A549 (cell line): ENCODE results near the gene PCNX3. TPM values are rescaled to one million over a fixed set of nuclear protein-coding genes. Genes with fewer than 3 reads are reported as not detected.

Experiments used
- ATAC-seq, 2 experiments: fragments of 200-7000 bp in 1 of 2; fragments of >200 bp in 1 of 2; cut with Nextera tagmentation in 1 of 2; cut with Tn5 transposase in 1 of 2; 3 replicates each; pipeline versions ENCODE4 v1.8.0 to v1.9.1; 2018 to 2020; ENCODE audit warnings: mild to moderate bottlenecking in 1 of 2, moderate library complexity in 1 of 2
- CTCF ChIA-PET: fragments of 300-600 bp; sonication (Branson Sonifier 250); formaldehyde crosslinking; extraction: SDS; loops from one replicate; lab custom pipeline; 2021; ENCODE audit warnings: antibody characterized with exemption, inconsistent platforms; lab: Yijun Ruan, JAX
- POLR2A ChIA-PET: fragments of 350-600 bp; formaldehyde crosslinking; extraction: SDS; loops from one replicate; lab custom pipeline; 2021; ENCODE audit warnings: antibody characterized with exemption, inconsistent platforms; lab: Yijun Ruan, JAX
- DNase-seq, 2 experiments: peaks; one replicate each; pipeline versions ENCODE4 v3.0.0 to v3.0.0-alpha.2; 2011 to 2016; ENCODE audit warnings: low read depth in 1 of 2, low spot score in 1 of 2
- FAIRE-seq: peaks from 2 replicates; lab custom pipeline; 2011; peaks lifted over from hg19 to GRCh38; lab: Jason Lieb, UNC
- H3K27ac ChIP-seq, 2 experiments: fragments of >200 bp; sonication (Bioruptor Twin); formaldehyde crosslinking; 3 replicates each; pipeline ENCODE4 v1.5.1; 2016 to 2017
- H3K4me1 ChIP-seq: fragments of >200 bp; sonication (Bioruptor Twin); formaldehyde crosslinking; 3 replicates; pipeline ENCODE4 v1.6.1; 2016
- H3K4me2 ChIP-seq: fragments of >200 bp; sonication (Bioruptor Twin); formaldehyde crosslinking; 3 replicates; pipeline ENCODE4 v1.6.1; 2016
- H3K4me3 ChIP-seq: fragments of >200 bp; sonication (Bioruptor Twin); formaldehyde crosslinking; 3 replicates; pipeline ENCODE4 v1.5.1; 2016
- H3K9me3 ChIP-seq: fragments of >200 bp; sonication (Bioruptor Twin); formaldehyde crosslinking; 3 replicates; pipeline ENCODE4 v1.6.1; 2016
- EHMT2 ChIP-seq: fragments of 200-600 bp; sonication (generic); IDR thresholded peaks from 2 replicates; pipeline ENCODE4 v1.6.1; 2016; ENCODE audit warnings: antibody characterized with exemption, low read depth, mild to moderate bottlenecking, moderate library complexity
- ELK1 ChIP-seq: fragments of 150-350 bp; IDR thresholded peaks from 2 replicates; pipeline ENCODE4 v1.6.1; 2014; ENCODE audit warnings: low read depth, mild to moderate bottlenecking, low read length
- ESRRA ChIP-seq: fragments of 150-350 bp; IDR thresholded peaks from 2 replicates; pipeline ENCODE4 v1.6.1; 2014; ENCODE audit warnings: mild to moderate bottlenecking, low read length, borderline replicate concordance
- FOXS1 ChIP-seq: fragments of 250-450 bp; sonication (Bioruptor Pico); IDR thresholded peaks from 2 replicates; pipeline ENCODE4 v1.5.0; 2020; ENCODE audit warnings: mild to moderate bottlenecking, moderate library complexity
- HDAC2 ChIP-seq: fragments of 200-600 bp; sonication (generic); IDR thresholded peaks from 2 replicates; pipeline ENCODE4 v1.6.1; 2016
- HOXA7 ChIP-seq: fragments of 250-450 bp; sonication (Bioruptor Pico); IDR thresholded peaks from 2 replicates; pipeline ENCODE4 v1.5.0; 2020; ENCODE audit warnings: mild to moderate bottlenecking, moderate library complexity
- HOXB5 ChIP-seq: fragments of 250-450 bp; sonication (Bioruptor Pico); IDR thresholded peaks from 2 replicates; pipeline ENCODE4 v1.5.0; 2020; ENCODE audit warnings: mild to moderate bottlenecking, moderate library complexity
- KDM1A ChIP-seq: fragments of 200-600 bp; sonication (generic); IDR thresholded peaks from 2 replicates; pipeline ENCODE4 v1.6.1; 2016; ENCODE audit warnings: low read depth, mild to moderate bottlenecking
- KDM5A ChIP-seq: fragments of 200-600 bp; sonication (generic); IDR thresholded peaks from 2 replicates; pipeline ENCODE4 v1.6.1; 2016; ENCODE audit warnings: antibody characterized with exemption, mild to moderate bottlenecking
- MAFK ChIP-seq: fragments of 450-650 bp; IDR thresholded peaks from 2 replicates; pipeline ENCODE4 v1.6.1; 2014; ENCODE audit not compliant: partially characterized antibody
- MAZ ChIP-seq: fragments of 150-350 bp; IDR thresholded peaks from 2 replicates; pipeline ENCODE4 v1.6.1; 2014; ENCODE audit warnings: antibody characterized with exemption, low read depth, low read length, borderline replicate concordance
- POLR2A ChIP-seq: IDR thresholded peaks from 2 replicates; pipeline ENCODE4 v1.6.1; 2012; ENCODE audit warnings: mild to moderate bottlenecking, low read length
- POLR2AphosphoS2 ChIP-seq: conservative IDR thresholded peaks from 2 replicates; pipeline ENCODE4 v1.6.1; 2012; ENCODE audit warnings: low read length, improper control_type of control experiment, inconsistent platforms
- RCOR1 ChIP-seq: fragments of 150-350 bp; IDR thresholded peaks from 2 replicates; pipeline ENCODE4 v1.6.1; 2014; ENCODE audit warnings: antibody characterized with exemption, low read length, low read depth
- RFX5 ChIP-seq: fragments of 450-650 bp; IDR thresholded peaks from 2 replicates; pipeline ENCODE4 v1.7.1; 2014; ENCODE audit warnings: antibody characterized with exemption, mild to moderate bottlenecking, moderate library complexity
- SMC3 ChIP-seq: fragments of >200 bp; sonication (Bioruptor Twin); formaldehyde crosslinking; IDR thresholded peaks from 3 replicates; pipeline ENCODE4 v1.6.1; 2018; ENCODE audit warnings: inconsistent platforms
- SREBF2 ChIP-seq: fragments of 450-650 bp; IDR thresholded peaks from 2 replicates; pipeline ENCODE4 v1.6.1; 2014; ENCODE audit warnings: mild to moderate bottlenecking, moderate library complexity
- TP53 ChIP-seq: fragments of 250-450 bp; sonication (Bioruptor Pico); IDR thresholded peaks from 2 replicates; pipeline ENCODE4 v1.5.0; 2021; ENCODE audit warnings: mild to moderate bottlenecking, moderate library complexity
- ZC3H11A ChIP-seq: fragments of 450-650 bp; IDR thresholded peaks from 2 replicates; pipeline ENCODE4 v1.6.1; 2014; ENCODE audit warnings: antibody characterized with exemption, mild to moderate bottlenecking
- ZFP36 ChIP-seq: fragments of 450-650 bp; IDR thresholded peaks from 2 replicates; pipeline ENCODE4 v1.6.1; 2014; ENCODE audit warnings: borderline replicate concordance; ENCODE audit not compliant: partially characterized antibody
- ZNF302 ChIP-seq: fragments of 250-450 bp; sonication (Bioruptor Pico); IDR thresholded peaks from 2 replicates; pipeline ENCODE4 v1.9.0; 2021; ENCODE audit warnings: inconsistent platforms, mild to moderate bottlenecking, moderate library complexity
- ZSCAN20 ChIP-seq: fragments of 250-450 bp; sonication (Bioruptor Pico); IDR thresholded peaks from 2 replicates; pipeline ENCODE4 v1.8.0; 2022; ENCODE audit warnings: mild to moderate bottlenecking, moderate library complexity
- WGBS: methylation state at CpG from one replicate; pipeline ENCODE4 v1.1.6; 2017; ENCODE audit errors: missing lambda C conversion rate; 5-methylcytosine and 5-hydroxymethylcytosine counted together
- polyA plus RNA-seq, 4 experiments: library from polyadenylated mRNA; depleted of rRNA in 3 of 4; stranded (reverse); fragments of >200 nt; fragmentation: RNase III in 1 of 4; extraction: RNeasy Plus Mini Kit Qiagen cat#74134 plus additional on column Dnase treatment in 1 of 4; gene quantifications; 2 replicates in 3 of 4; 3 replicates in 1 of 4; pipeline ENCODE4 v1.2.3, GENCODE V29; 2011 to 2017

Gene PCNX3
- polyA plus RNA-seq, 2 of the 4 experiments (the other 2 are of a cell fraction) = 14.2 to 29.7 TPM

- TF ChIP-seq ZC3H11A (no peak), ZNF302 (CRISPR knock-in tag) (no peak), SMC3 (no peak)
Observed at GRCh38 chr11:65649656-65650546, 34.3 kb downstream of the PCNX3 start (continued).

GRCh38 chr11:65650547-65651338, 35.2 kb downstream of the PCNX3 start:
- FAIRE-seq (no peak), ATAC-seq (no peak), DNase-seq (no peak)
- no peak for TF ChIP-seq HOXB5 (CRISPR knock-in tag)
- TF ChIP-seq RCOR1 = no peak
- no peak for TF ChIP-seq KDM5A
- no peak for TF ChIP-seq EHMT2
- TF ChIP-seq MAFK = no peak
- 81% methylated on average over 16 of the region's 20 CpGs for WGBS
- H3K27ac ChIP-seq = no peak overlapping the region
- H3K9me3 ChIP-seq = no peaks in the 10 kb centered on the region
- POLR2A ChIA-PET = interaction anchor here (1.4 kb wide), 1 partner anchor 13 kb away, joined by 4 read pairs; no protein-coding TSS in a partner anchor
- peaks cover 17% of the 10 kb centered on the region for H3K4me1 ChIP-seq
- CTCF ChIA-PET = interaction anchor here (1.8 to 3.6 kb wide), 2 partner anchors 25 to 168 kb away, joined by 4 to 16 read pairs; no protein-coding TSS in a partner anchor
- no peak overlapping the region for H3K4me3 ChIP-seq
- H3K4me2 ChIP-seq = no peak overlapping the region

GRCh38 chr11:65651339-65651588, 35.7 kb downstream of the PCNX3 start:
- DNase-seq (no peak), FAIRE-seq (no peak), ATAC-seq (no peak)
- WGBS = 90% methylated on average over 3 of the region's 3 CpGs
- TF ChIP-seq POLR2A = no peak
- no peak for TF ChIP-seq POLR2AphosphoS2
- TF ChIP-seq SREBF2 = no peak
- no peak for TF ChIP-seq HDAC2
- no peak for TF ChIP-seq RFX5
- TF ChIP-seq TP53 (CRISPR knock-in tag) = no peak
- no peak for TF ChIP-seq ZSCAN20 (CRISPR knock-in tag)
- no peak for TF ChIP-seq FOXS1 (CRISPR knock-in tag)
- no peak for TF ChIP-seq KDM1A
- no peak for TF ChIP-seq ESRRA
- TF ChIP-seq KDM5A = no peak
- TF ChIP-seq MAZ = no peak
- TF ChIP-seq HOXA7 = no peak
- H3K9me3 ChIP-seq = no peaks in the 10 kb centered on the region
- H3K4me1 ChIP-seq = peaks cover 17% of the 10 kb centered on the region
- ChIA-PET POLR2A (no interaction called here), CTCF (interaction anchor here (0.7 kb wide), 1 partner anchor 12 kb away, joined by 3 read pairs; no protein-coding TSS in a partner anchor)
- H3K4me3 ChIP-seq = no peak overlapping the region
- H3K4me2 ChIP-seq = no peak overlapping the region
- no peak overlapping the region for H3K27ac ChIP-seq

- Histone ChIP-seq H3K4me2 (peak overlapping the region; percentile 83), H3K4me1 (peaks cover 17% of the 10 kb centered on the region)
- TF ChIP-seq ELK1 (no peak), KDM1A (no peak), ZFP36 (peak; percentile 77), RCOR1 (no peak)
- TF ChIP-seq, all 56 proteins: peak for 1
- ChIA-PET CTCF (interaction anchor here (0.7 to 2.3 kb wide), 4 partner anchors 13 to 83 kb away, joined by 3 to 18 read pairs (median 3); no protein-coding TSS in a partner anchor), POLR2A (interaction anchor here (1.3 to 2.2 kb wide), 6 partner anchors 8 to 60 kb away, joined by 3 to 27 read pairs (median 6); partner anchors contain the start of genes KAT5, RELA and SIPA1)
- Histone ChIP-seq H3K27ac (peak overlapping the region; percentile 92), H3K9me3 (no peaks in the 10 kb centered on the region), H3K4me3 (peak overlapping the region; percentile 53)
- ATAC-seq (peak; percentile 1 to 15), DNase-seq (no peak), FAIRE-seq (no peak)
- WGBS = 57% methylated on average over 28 of the region's 28 CpGs
Observed at GRCh38 chr11:65651589-65652510, 36.3 kb downstream of the PCNX3 start.
